ENCODE results near the gene SEM1. TPM values are rescaled to one million over a fixed set of nuclear protein-coding genes. Genes with fewer than 3 reads are reported as not detected.
A peak's percentile ranks its signal among the peaks of the same experiment; 100 is the strongest.
"Not testable (repeated sequence)": the region's sequence is repeated elsewhere in the genome, so short reads cannot be mapped to it uniquely, and the experiment has no call there.

Gene SEM1
- polyA plus RNA-seq (37.4 and 49.2 TPM in 2 replicates), polyA minus RNA-seq (26.8 and 33.7 TPM in 2 replicates)

- Histone ChIP-seq H2AFZ (ENCODE audit: low read depth, low read length) (peak within 1 kb of the TSS; percentile 84), H3K9me2 (ENCODE audit: insufficient read depth, low read length) (no peaks in the 10 kb centered on the region), H3K4me3 (ENCODE audit: low read length) (peak within 1 kb of the TSS; percentile 83), H3K27me3 (ENCODE audit: insufficient read depth, low read depth, low read length) (no peaks in the 10 kb centered on the region), H3K36me3 (ENCODE audit: insufficient read depth, low read length) (no peaks in the 10 kb centered on the region), H3K9ac (ENCODE audit: low read length) (peak within 1 kb of the TSS; percentile 78), H3F3A (ENCODE audit: insufficient read depth, low read length, poor library complexity, severe bottlenecking) (no peaks in the 10 kb centered on the region), H3K4me2 (ENCODE audit: low read length) (peak within 1 kb of the TSS; percentile 80), H3K9me3 (ENCODE audit: low read length) (no peaks in the 10 kb centered on the region), H4K20me1 (ENCODE audit: insufficient read depth) (no peaks in the 10 kb centered on the region), H3K27ac (ENCODE audit: low read length) (peak within 1 kb of the TSS; percentile 79), H3K79me2 (replicated peaks; ENCODE audit: insufficient read depth, low read length) (peaks cover 44% of the 10 kb centered on the region)
- TF ChIP-seq CTCF (IDR thresholded peaks at IDR 0.05; ENCODE audit: poor library complexity, severe bottlenecking) (no peak), TAF1 (IDR thresholded peaks at IDR 0.05; ENCODE audit: low read depth) (peak; percentile 54), EP300 (conservative IDR thresholded peaks at IDR 0.05; ENCODE audit: poor library complexity, severe bottlenecking) (no peak), EZH2 (IDR thresholded peaks at IDR 0.05; ENCODE audit: borderline replicate concordance, insufficient read depth, low read length, poor library complexity, severe bottlenecking) (no peak), RAD21 (conservative IDR thresholded peaks at IDR 0.05) (peak; percentile 65), MXI1 (conservative IDR thresholded peaks at IDR 0.05; ENCODE audit: poor library complexity, severe bottlenecking) (peak; percentile 69), POLR2AphosphoS5 (IDR thresholded peaks at IDR 0.05) (peak; percentile 78), REST (IDR thresholded peaks at IDR 0.05; ENCODE audit: borderline replicate concordance) (peak; percentile 33), SMC3 (conservative IDR thresholded peaks at IDR 0.05; ENCODE audit: poor library complexity) (peak; percentile 68)
Observed at GRCh38 chr7:96709381-96710228, at the start of gene SEM1. TSS of gene SEM1 (minus strand) at chr7:96709846. CDS start at chr7:96709763, 83 bp downstream.

- not testable (repeated sequence) for H3K9me3 ChIP-seq (ENCODE audit: low read length); H3F3A ChIP-seq (ENCODE audit: insufficient read depth, low read length, poor library complexity, severe bottlenecking); H4K20me1 ChIP-seq (ENCODE audit: insufficient read depth); H3K4me3 ChIP-seq (ENCODE audit: low read length); H3K36me3 ChIP-seq (ENCODE audit: insufficient read depth, low read length); H3K27ac ChIP-seq (ENCODE audit: low read length); H3K79me2 ChIP-seq (replicated peaks; ENCODE audit: insufficient read depth, low read length); H3K27me3 ChIP-seq (ENCODE audit: insufficient read depth, low read depth, low read length); H2AFZ ChIP-seq (ENCODE audit: low read depth, low read length); H3K9ac ChIP-seq (ENCODE audit: low read length); H3K9me2 ChIP-seq (ENCODE audit: insufficient read depth, low read length); H3K4me2 ChIP-seq (ENCODE audit: low read length)
Observed at GRCh38 chr7:96757880-96758279, 48.2 kb upstream of the SEM1 start.

All from neural cell (in vitro differentiated cells).